NCI-H1930 (cell line): ENCODE measurements around the gene ARMH4.

Experiments
- DNase-seq, 2 experiments: peaks; one replicate each; lab custom pipeline; 2025; lab: John Stamatoyannopoulos, UW

Gene ARMH4

GRCh38 chr14:58098507-58098906 lies 53.5 kb downstream of the ARMH4 start:
- DNase-seq = peak in 1 of 2 experiments; percentile 9

GRCh38 chr14:58096731-58097130 lies 55.3 kb downstream of the ARMH4 start:
- no peak for DNase-seq

- DNase-seq = no peak
Observed at GRCh38 chr14:58091883-58092630, 60.0 kb downstream of the ARMH4 start.

- no peak for DNase-seq
Observed at GRCh38 chr14:58089612-58090011, 62.4 kb downstream of the ARMH4 start.

GRCh38 chr14:58088961-58089360 lies 63.1 kb downstream of the ARMH4 start:
- DNase-seq = no peak

- no peak for DNase-seq
Observed at GRCh38 chr14:58085877-58086276, 66.1 kb downstream of the ARMH4 start.

GRCh38 chr14:58082491-58083098 lies 69.4 kb downstream of the ARMH4 start:
- no peak for DNase-seq

- DNase-seq = no peak
Observed at GRCh38 chr14:58082011-58082410, 70.0 kb downstream of the ARMH4 start.

- DNase-seq = no peak
Observed at GRCh38 chr14:58078471-58078870, 73.5 kb downstream of the ARMH4 start.

- no peak for DNase-seq
Observed at GRCh38 chr14:58078068-58078467, 73.9 kb downstream of the ARMH4 start.

- no peak for DNase-seq
Observed at GRCh38 chr14:58077621-58078020, 74.4 kb downstream of the ARMH4 start.

GRCh38 chr14:58073516-58073915 lies 78.5 kb downstream of the ARMH4 start:
- DNase-seq = no peak

- DNase-seq = peak; percentile 30 to 32
Observed at GRCh38 chr14:58072288-58073071, 79.5 kb downstream of the ARMH4 start.

GRCh38 chr14:58071341-58071740 lies 80.7 kb downstream of the ARMH4 start:
- DNase-seq = no peak

GRCh38 chr14:58068306-58068705 lies 83.7 kb downstream of the ARMH4 start:
- no peak for DNase-seq

GRCh38 chr14:58066115-58066514 lies 85.9 kb downstream of the ARMH4 start:
- no peak for DNase-seq

GRCh38 chr14:58061581-58061980 lies 90.4 kb downstream of the ARMH4 start:
- no peak for DNase-seq

GRCh38 chr14:58060898-58061297 lies 91.1 kb downstream of the ARMH4 start:
- no peak for DNase-seq

GRCh38 chr14:58060077-58060476 lies 91.9 kb downstream of the ARMH4 start:
- no peak for DNase-seq

GRCh38 chr14:58059126-58059525 lies 92.9 kb downstream of the ARMH4 start:
- DNase-seq = no peak

GRCh38 chr14:58055497-58056010 lies 96.5 kb downstream of the ARMH4 start:
- DNase-seq = no peak

GRCh38 chr14:58054100-58054499 lies 97.9 kb downstream of the ARMH4 start:
- DNase-seq = no peak

- DNase-seq = no peak
Observed at GRCh38 chr14:58048219-58048618, 103.8 kb downstream of the ARMH4 start.
